Stimulated activated CD8-positive, alpha-beta memory T cell treated with anti-CD3 and anti-CD28 coated beads, Interleukin-12 subunit alpha, Interleukin-12 subunit beta, amount 100 ng/mL, for 24 hours (primary cell): ENCODE data around the gene SCN7A.
"Not testable (repeated sequence)": the region's sequence is repeated elsewhere in the genome, so short reads cannot be mapped to it uniquely, and the experiment has no call there.

Experiments
- DNase-seq: peaks from one replicate; pipeline ENCODE4 v3.0.0-alpha.2; 2020; ENCODE audit errors: extremely low read depth

SCN7A gene

DNA sequence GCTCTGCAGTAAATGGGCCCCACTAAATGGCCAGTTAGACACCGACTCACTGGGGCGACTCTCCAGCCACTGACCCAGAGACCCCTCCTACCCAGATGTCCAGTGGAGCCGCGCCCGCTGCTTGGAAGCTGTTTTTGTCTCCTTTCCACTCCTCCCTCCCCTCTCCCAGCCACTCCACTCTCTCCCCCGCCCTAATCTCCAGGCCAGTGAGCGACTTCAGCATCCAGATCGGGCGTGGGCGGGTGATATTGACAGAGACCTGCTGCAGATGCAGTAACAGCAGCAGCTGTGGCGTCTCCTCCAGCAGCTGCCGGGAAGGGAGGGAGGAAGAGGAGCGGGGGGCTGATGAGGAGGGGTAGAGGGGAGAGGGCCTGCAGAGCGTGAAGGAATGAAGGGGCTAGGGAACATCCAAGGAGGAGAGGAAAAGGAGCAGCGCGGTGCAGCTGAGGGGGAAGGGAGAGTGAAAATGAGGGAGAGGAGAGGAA is at the start of gene SCN7A:
SCN7A (minus strand) TSS at position 110 of the 485 bp plus-strand sequence. CDS start 16,553 bp downstream, outside the sequence.
- DNase-seq, result no peak

GRCh38 chr2:166539340-166540162 is 45.5 kb upstream of the SCN7A start:
- DNase-seq, result no peak

- no peak for DNase-seq
These were observed 42.1 kb upstream of the SCN7A start for GRCh38 chr2:166536111-166536510.

DNA sequence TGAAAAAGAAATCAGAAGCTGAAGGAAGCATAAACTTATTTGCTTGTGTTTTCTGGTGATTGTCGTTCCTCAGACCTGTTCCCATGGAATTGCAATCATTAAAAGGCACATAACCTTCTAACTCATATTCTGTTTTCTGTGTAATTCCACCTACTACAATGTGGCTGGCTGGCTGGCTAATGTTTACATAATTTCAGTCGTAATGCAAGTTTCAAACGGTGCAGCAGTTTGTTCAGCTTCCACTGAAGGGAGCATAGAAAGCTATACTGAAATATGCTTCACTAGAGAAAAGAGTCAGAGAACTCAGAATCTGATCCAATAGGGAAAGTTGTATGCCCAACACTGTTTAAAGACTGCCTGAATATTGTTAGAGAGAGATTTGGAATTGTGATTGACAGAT is 27.1 kb upstream of the SCN7A start:
- no peak for DNase-seq

- DNase-seq, result no peak
These were observed 26.6 kb upstream of the SCN7A start for GRCh38 chr2:166520604-166521003.

DNA sequence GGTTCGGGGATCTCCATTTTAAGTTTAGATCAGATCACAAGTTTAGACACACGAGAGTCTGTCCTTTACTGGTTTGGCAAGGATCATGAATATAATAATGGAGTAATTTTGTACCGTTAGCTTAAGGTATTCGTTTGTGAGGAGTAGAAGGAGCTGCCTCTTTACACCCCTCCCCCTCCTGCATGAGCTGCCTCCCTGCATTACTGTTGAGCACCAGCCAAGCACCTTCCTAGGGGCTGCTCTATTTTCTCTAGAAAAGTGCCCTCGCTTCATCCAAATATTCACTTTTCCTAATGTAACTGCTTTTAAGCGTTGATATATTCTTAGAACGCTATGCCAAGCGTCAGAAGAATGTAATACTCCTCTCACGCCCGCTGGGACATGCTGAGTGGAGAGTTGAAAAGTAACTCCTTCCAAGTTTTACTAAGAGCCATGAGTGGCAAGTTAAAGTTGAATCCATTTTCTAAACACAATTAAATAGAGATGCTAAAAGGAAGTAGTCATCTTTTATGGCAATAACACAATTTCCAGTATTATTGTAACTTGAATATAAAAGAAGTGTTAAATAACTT is 25.4 kb upstream of the SCN7A start:
- DNase-seq, result no peak

- DNase-seq, result no peak
These were observed 24.8 kb upstream of the SCN7A start for GRCh38 chr2:166518634-166519390.

DNA sequence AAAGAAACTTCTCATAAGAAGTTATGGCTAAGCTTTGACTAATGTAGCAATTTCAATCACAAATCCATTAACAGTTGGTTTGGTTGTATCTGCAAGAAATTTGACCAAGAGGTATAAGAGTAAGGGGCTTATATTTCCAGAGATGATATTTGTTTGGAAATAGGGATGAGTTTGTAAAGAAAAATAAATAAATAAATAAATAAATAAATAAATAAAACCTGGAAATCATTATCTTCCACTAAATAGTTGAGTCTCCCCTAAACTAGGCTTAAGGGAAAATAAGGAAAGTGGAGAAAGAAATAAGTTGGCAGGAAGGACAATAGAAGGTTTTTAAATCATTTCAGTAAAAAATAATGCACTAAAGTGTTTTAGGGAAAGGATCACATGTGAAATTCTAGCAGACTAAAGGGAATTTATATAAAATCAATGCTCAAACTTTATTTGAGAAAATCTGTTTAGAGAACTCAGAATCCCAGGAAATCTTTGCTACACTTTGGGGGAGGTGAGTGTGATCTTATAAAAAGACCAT is 23.5 kb upstream of the SCN7A start:
- no peak for DNase-seq

DNA sequence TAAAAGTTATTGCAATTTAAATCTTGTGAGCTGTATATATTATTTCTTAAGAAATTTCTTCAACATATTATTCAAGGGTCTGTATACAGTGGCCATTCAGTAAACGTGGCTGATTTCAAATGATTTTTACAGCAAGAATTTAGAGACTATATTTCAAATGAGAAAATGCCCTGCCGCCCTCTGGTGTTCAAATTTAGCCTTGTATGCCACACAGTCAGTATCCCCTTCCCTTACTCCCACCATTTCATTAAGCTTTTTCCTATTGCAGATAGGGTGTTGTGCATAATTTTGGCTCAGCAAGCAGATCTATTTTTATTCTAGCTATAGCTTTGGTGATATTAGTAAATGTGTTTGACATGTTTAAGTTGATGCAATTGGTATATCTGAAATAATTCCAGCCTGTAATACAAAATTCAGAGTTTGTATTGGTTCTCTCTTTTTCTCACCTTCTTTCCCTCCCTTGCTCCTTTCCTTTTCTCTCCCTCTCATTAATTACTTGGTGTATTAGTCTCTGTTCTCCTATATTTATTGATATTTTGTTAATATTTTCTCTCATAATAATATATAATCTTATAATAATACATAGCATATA is 22.8 kb upstream of the SCN7A start:
- no peak for DNase-seq

- DNase-seq, result no peak
These were observed 19.9 kb upstream of the SCN7A start for GRCh38 chr2:166513952-166514351.

DNA sequence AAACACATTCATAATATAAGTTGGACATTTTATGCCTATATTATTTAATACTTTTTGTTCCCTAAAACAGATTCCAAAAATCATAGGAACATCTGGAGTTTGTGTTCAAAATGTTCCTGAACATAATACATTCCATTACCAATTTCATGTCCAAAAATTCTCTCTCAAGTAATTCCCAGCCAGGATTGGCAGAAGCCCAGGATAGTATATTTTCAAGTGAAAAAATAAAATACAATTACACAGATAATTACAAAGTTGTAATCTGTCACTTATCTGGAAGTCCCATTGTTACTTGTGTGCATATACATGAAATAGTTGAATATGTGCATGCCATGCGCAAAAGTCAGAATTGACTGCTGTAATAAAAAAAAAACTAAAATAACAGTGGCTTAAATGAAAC is 5.2 kb upstream of the SCN7A start:
- DNase-seq, result no peak

DNA sequence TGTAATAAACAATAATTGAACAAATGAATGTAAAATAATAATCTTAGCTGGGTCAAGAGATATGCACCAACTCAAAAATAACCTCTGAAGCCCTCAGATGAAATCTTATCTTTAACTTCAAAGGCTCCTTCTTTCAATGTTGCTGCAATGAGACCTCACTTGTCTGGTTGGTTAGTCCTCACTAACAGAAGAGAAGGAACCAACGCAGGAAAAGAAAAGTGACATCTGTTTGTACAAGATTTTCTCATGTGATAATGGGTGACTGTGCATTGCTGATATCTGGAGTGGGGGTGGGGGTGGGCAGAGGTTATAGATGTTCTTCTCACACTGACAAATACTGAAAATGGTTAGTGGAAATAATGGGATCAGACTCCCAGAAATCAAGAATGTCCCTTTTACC is 2.6 kb downstream of the SCN7A start:
- no peak for DNase-seq

- no peak for DNase-seq
These were observed 6.9 kb downstream of the SCN7A start for GRCh38 chr2:166487171-166487570.

DNA sequence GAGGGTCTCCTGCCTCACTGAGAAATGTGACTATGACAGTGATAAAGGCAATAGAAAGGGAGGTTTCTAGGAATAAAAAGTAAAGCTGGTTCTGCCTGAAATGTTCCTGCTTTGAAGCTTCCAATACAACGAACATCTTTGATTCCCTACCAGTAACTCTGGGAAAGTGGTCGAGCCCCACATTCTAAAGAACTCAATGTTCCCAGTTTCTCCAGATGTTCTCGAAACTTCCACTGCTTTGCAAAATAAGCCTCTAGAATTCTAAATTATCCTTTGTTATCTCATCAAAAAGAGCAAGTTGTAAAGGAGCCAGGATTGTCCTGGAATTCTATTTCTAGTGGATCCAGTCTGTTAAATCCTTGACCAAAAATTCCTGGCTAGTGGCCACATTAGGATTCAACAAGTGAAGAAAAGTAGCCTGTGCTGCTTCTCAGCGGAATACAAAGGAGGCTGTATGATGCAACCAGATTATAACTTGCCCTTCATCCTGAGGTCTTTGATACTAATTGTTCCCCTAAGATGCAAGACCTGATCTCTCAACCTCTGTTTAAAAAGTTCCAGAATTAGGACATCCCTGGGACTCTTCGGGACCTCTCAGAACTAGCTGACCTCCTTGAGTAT is 8.4 kb downstream of the SCN7A start:
- DNase-seq, result no peak

DNA sequence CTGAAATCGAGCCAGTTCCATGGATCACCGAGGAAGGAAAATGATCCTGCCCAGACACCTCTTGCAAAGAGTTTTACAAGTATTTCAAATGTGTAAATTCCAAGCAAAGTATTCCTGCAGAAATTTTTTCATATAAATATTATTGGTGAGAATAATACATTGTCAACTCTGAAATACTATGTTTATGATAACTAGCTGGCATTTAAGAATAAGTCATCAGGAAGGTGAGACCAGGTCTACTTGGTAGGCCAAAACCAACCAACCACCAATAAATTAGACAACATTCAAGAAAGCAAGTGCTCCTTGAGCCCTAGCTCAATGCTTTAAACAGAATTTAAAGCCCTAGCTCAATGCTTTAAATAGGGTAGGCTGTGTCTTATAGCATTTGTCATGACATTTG is 21.7 kb downstream of the SCN7A start:
- DNase-seq, result no peak

- DNase-seq, result no peak
These were observed 25.7 kb downstream of the SCN7A start for GRCh38 chr2:166468124-166469024.

- DNase-seq, result no peak
These were observed 29.9 kb downstream of the SCN7A start for GRCh38 chr2:166464187-166464586.

DNA sequence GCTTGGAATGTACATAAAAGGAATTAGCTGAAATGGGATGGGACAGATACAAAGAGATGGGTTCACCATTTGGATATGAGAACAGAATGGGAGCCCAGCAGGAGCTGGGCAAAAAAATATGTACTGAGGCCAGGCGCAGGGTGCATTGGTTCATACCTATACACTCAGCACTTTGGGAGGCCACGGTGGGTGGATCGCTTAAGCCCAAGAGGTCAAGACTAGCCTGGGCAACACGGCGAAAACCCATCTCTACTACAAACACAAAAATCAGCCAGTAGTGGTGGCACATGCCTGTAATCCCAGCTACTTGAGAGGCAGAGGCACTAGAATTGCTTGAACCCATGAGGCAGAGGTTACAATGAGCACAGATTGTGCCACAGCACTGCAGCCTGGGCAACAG is 30.4 kb downstream of the SCN7A start:
- no peak for DNase-seq

DNA sequence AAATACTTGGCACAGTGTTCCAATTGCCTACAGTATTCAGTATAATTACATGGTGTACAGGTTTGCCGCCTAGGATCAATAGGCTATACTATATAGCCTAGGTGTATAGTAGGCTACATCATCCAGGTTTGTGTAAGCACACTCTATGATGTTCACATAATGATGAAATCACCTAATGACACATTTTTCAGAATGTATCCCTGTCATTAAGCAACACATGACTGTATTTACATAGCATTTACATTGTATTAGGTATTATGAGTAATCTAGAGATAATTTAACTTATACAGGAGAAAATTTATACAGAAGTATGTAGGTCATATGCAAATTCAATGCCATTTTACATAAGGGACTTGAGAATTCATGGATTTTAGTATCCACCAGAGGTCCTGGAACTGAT is 35.4 kb downstream of the SCN7A start:
- DNase-seq, result no peak

DNA sequence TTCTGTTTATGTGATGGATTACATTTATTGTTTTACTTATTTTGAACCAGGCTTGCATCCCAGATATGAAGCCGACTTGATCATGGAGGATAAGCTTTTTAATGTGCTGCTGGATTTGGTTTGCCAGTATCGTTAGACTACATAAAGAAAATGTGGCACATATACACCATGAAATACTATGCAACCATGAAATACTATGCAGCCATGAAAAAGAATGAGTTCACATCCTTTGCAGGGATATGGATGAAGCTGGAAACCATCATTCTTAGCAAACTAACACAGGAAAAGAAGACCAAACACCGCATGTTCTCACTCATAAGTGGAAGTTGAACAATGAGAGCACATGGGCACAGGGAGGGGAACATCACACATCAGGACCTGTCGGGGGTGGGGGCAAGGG is 38.2 kb downstream of the SCN7A start:
- not testable (repeated sequence) for DNase-seq
